GM19043 (cell line): ENCODE measurements around the gene GPR152.
"Not testable (repeated sequence)": the region's sequence is repeated elsewhere in the genome, so short reads cannot be mapped to it uniquely, and the experiment has no call there.

Experiments used
- ATAC-seq: cut with Tn5 transposase; IDR thresholded peaks from one replicate; pipeline ENCODE4 v1.9.1; 2021; ENCODE audit warnings: low read depth; ENCODE audit not compliant: unreplicated experiment

The GPR152 gene

DNA sequence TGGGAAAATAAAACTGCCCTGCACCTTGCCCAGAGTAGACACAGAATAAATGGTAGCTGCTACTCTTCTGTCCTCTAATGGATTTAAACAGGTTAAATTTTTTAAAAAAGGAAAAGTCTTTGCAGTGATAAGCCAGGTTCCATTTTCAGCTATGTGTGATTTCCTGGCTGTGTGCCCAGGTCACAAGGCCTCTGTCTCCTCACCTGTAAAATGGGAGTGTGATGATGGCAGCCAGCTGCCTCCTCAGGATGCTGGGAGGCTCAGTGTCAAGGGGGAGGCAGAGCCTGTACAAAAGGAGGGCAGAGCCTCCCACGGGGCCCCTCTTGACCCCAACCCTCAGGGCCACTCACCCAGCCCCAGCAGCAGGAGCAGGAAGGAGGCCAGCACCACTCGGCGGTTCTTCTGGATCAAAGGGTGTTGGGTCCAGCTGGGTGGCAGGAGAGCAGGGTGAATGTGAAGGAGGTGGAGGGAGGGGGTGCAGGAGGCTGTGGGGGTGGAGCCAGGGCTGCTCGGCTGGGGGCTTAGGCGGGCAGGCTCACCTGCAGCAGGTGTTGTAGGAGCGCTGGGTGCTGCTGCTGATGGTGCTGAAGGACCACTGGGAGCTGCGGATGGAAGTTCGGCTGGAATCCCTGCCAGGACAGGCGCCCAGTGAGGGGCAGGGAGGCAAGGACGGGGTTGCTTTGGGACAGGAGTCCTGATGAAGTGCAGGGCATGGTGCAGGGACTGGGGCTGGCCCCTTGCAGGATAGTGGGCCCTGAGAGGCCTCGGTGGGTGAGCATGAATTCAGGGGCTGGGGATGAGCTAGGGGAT is 14.6 kb upstream of the GPR152 start:
- ATAC-seq, result no peak

DNA sequence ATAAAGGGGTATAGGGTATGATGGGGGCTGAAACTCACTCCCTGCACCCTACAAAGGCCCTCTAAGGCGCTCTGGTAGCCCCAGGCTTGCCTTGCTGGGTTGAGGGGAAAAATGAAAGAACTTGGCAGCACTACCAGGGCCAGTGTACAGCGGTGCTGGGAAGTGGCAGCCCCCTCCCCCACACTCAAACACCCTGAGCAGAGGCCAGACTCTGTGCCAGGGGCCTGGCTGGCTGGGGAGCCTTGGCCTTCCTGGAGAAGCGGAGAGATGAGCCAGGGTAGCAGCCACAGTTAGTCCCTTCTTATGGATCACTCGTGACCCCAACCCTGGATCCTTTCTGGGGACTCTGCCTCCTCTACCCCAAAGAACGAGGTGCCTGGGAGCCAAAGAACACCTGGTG is 13.8 kb upstream of the GPR152 start:
- no peak for ATAC-seq

DNA sequence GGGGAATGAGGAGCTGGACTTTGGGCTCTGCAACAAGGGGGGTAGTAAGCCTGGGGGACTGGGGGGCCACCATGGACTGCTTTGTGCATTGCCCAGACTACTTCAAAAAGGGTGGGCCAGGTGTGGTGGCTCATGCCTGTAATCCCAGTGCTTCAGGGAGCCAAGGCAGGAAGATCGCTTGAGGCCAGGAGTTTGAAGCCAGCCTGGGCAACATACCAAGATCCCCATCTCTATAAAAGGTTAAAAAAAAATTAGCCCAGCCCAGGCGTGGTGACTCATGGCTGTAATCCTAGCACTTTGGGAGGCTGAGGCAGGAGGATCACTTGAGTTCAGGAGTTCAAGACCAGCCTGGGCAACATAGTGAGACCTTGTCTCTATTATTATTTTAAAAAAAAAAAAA is 13.0 kb upstream of the GPR152 start:
- ATAC-seq, result not testable (repeated sequence)

DNA sequence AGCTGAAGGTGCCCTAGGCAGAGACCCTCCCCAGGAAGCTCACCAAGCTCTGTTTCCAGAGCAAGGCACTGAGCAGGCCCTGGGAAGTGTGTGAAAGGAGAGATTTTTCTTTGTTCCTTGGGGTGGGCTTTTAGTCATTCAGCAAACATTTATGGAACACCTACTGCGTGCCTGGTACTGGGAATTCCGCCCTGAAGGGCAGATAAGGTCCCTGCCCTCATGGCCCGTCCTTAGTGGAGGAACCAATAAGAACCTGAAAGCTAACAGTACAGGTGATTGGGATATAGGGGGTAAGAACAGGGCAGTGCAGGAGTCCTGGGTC is 12.6 kb upstream of the GPR152 start:
- ATAC-seq, result no peak

DNA sequence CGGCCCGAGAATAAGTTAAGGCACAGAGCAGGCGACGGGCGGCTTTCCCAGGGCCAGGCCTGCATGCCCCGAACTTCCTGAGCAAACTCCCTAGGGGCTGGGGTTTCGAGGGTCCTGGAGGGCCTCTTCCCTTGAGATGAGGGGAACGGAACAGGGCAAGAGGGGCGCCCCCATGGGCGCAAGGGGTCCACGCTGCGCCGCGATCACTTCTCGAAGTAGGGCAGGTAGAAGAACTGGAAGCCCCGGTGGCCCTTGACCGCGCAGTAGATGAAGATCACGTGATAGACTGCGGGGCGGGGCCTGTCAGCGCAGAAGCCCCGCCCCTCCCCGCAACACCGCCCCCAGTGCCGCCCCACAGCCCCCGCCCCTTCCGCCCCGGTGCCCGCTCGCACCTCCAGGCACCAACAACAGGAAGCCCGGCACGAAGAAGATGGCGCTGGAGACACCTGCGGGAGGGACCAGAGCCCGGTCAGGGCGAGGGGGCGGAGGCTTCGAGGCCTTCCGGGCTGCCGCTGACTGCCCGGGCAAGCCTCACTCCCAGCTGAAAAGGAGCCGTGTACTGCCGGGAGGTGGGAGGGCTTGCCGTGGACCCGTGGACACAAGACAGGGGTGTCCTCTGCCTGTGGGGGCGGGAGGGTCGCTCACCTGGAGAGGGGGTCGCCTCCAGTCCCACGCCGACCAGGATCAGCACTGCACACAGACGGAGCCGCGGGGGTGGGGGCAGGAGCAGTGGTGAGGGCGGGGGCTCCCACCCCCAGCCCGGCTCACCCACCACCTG is 12.1 kb upstream of the GPR152 start:
- no peak for ATAC-seq

DNA sequence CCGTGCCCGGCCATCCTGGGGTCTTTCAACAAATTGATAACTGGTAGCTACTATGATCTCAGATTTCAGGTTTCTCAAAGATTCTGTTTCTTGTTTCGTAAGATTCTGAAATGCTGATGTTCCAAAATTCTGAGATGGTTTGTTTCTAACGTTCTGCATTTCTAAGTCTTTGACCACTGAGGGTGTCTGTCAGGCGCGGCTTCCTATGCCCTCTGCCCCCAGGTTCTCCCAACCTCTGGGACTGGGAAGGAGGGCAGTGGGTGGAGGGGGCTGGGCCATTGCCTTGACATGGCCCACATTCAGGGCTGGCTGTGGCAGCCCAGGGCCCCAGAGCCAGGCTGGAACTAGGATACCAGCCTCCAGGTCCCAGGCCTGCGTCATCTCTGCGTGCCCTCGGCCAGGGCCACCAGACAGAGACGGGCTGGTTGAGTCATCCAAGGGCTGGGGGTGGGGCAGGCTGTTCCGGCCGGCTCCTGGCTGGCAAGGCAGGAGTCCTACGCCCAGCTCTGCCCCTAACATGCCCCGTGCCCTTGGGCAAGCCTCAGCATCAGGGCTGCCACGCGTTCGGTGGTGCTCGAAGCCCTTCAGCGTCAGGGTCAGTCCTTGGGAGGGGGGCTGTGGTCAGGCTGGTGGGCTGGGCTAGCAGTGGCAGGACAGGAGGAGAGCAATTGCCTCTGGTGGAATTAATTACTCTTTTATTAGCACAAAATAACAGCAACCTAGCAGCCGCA is 11.3 kb upstream of the GPR152 start:
- ATAC-seq, result no peak

DNA sequence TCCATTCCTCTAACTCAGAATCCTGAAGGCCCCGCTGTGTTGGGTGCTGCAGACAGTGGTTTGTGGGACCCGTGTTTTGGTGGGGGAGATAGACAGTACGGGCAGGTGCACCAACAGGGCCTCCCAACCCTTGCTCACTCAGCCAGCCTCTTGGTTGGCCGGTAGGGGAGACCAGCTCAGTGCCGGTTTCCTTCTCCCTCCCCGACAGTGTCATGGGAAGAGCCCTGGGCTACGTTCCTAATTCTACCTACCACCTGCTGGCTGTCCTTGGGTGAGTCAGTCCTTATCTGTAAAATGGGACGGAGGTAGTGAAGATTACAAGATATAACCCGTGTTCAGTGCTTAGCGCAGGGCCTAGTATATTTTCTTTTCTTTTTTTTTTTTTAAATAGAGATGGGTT is 10.7 kb upstream of the GPR152 start:
- ATAC-seq, result no peak

DNA sequence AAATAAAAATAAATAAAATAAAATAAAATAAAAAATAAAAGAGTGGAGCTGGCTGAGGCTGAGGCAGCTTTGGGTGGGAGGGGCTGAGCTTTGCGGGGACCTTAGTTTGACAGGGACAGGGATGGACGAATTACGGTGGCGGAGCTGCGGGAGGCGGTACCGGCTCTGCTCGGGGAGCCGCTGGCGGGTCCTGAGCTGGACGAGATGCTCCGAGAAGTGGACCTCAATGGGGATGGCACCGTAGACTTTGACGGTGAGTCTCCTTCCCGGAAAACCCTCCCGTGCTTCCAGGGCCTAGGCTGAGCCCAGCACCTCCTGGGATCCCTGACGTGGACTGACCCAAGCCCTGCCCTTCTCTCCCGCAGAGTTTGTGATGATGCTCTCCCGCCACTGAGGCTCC is 5.7 kb upstream of the GPR152 start:
- no peak for ATAC-seq

DNA sequence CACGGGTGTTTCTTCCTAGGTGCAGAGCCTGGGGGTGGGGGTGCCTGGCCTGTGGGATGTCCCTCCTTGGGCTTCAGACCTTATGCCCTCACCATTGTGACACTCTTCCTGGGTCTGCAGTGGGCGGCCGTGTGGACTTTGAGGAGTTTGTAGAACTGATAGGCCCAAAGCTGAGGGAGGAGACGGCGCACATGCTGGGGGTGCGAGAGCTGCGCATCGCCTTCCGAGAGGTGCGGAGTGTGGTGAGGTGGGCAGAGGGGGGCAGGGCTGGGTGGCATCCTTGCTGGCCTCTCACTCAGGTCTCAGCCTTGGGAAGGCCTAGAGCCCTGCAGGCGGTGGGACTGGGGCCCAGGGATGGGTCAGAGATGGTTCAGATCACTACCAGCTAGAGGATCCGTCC is 4.9 kb upstream of the GPR152 start:
- no peak for ATAC-seq

DNA sequence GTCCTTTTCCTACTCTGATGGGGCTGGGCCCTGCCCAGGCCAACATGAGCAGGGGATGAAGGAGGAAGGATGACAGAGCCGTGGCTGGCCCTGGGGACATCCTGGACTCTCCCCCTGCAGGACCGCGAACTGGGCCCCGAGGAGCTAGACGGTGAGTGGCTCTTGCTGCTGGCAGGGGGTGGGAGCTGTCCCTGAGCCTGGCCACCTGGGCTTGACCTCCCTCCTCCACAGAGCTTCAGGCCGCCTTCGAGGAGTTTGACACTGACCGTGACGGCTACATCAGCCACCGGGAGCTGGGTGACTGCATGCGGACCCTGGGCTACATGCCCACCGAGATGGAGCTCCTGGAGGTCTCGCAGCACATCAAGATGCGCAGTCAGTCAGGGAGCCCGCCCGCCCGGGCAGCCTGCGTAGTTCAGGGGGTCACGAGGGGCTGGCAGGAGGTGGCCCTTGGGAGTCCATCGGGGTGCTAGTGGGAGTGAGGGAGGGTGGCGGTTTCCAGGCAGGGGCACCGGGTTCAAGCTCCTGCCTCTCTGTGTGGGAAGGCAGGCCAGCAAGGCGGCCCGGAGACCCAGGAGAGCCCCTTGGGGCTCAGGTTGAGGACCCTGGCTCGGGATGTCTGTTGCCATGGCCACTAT is 3.7 kb upstream of the GPR152 start:
- no peak for ATAC-seq

DNA sequence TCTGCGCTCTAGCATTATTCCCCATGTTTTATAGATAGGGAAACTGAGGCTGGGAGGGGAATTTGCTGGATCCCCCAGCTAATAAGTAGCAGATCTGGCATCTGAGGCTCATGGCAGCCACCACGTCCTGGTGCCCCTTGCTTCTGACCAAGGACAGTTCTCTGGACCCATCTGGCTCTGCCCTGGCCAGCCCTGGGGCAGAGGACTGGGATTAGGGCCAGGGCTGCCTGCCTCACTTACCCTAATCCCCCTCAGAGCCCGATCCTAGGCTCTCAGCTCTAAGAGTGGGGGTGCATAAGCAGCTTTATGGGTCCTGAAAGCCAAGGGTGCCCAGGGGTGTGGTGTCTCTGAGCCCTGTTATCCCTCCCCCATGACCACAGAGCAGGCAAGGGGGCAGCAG is 2.5 kb upstream of the GPR152 start, which contains the start of gene CABP4:
TSS of gene CABP4 (plus strand) at position 301 of the 400 bp plus-strand sequence. CDS start at position 371, 70 bp downstream.
- ATAC-seq, result no peak

DNA sequence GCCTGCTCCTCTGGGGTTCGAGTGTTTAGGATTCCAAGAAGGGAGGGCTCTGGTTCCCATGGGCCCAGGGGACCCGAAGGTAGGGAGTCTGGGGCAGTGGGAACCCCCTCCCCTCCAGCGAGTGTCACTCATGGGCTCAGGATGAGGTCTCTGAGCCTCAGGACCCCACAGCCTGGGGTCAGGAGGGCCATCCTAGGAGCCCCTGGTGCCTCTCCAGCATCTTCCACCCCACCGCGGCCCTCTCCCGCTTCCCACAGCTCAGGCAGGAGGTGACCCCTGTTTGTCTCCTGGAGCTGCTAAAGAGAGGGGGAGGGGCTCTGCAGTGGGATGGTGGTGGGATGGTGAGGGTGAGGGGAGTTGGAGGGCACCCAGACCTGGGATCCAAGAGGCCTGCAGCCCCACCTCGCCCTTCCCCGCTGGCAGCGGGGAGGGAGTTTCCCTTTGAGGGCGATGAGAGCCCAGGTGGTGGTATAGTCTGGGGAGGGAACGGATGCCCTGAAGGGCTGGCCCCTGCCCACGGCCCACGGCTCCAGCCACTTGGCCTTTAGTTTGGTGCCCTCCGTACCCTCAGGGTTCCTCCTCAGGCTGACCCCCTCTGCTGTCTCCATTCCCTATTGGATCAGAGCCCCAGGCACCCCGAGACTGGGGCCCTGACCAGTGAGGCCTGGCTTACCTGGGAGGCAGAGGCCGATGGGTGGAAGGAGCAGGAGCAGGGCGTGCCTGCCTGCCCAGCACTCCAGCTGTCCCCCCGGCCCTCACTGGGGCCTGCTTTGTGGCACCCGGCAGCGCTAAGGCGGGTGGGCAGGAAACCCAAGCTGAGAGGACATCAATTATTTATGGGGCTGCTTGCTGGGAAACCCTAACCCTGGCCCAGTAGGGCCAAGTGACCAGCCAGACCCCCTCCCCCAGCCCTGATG is 1.5 kb upstream of the GPR152 start:
- no peak for ATAC-seq

DNA sequence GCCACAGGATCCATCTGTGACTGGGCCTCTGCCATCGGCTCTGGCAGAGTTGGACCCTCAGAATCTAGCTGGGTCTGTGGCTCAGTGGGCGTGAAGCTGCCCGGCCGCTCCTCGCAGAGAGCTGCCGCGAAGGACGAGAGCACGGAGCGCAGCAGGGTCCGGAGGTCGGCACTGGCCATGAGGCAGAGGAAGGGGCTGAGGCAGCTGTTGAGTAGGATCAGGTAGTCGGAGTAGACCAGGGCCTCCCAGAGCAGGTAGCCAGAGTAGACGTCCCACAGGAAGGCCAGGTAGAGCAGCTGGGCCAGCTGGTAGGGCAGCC is 912 bp downstream of the GPR152 start:
- ATAC-seq, result no peak

DNA sequence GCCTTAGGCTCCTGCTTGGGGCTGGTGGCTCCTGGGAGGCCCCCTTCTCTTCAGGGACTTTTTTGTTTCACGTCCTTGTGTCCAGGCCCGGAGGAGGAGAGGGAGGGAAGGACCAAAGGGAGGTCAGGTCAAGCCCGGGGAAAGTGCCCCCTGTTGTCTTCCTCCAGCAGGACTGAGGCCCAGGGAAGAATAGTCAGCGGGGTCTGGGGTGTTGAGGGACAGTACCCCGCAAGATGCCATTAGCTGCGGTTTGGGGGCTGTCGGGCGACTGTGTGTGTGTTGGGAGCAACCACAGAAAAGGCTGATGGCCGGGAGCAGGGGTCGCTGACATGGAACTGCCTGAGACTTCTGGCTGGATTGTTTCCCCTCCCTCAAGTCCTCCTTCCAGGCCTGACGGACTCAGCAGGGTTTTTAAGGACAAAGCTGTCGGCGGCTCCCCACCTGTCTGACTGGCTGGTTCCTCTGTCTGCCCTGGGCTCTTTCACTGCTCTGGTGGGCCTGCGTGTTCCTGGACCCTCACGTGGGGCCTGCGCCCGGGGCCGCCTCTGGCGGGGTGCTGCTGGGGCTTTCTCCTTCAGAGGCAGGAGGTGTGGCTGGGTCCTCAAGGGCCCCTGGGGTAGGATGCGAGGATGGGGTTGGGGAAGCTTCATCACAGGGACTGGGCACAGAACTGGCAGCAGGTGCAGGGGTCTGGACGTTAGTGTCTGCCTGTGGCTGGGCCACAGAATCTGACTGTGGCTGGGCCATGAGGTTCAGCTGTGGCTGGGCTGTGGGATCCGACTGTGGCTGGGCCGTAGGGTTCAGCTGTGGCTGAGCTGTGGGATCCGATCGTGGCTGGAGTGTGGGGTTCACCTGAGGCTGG is 1.5 kb downstream of the GPR152 start:
- ATAC-seq, result no peak

DNA sequence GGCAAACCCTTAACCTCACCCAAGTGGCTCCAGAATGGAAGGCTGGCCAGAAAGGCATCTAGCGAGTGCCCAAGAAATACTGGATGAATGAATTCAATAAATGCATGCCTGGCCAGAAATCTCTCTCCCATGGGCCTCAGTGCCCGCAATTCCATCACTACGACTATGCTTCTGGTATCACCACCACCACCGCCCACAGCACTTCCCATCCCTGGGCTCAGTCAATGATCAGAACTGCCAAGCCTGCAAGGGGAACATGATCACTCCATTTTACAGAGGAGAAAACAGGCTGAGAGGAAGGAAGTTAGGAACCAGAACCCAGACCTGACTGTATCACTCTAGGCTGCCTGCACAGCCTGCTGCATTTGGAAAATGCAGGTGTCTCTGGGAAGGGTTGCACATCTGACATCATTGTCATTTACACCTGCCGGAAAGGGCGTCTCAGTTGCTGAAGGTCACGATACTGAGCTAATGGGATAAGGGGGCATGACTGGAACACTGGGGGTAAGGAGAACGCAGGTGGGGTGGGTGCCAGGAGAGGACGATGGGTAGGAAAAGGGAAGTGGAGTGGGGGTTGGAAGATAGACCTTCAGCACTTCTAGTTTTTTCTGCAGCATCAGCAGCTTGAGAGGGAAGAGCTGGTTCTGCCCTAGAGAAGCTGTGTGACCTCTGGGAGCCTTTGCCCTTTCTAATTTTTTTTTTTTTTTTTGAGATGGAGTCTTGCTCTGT is 3.2 kb downstream of the GPR152 start:
- no peak for ATAC-seq

DNA sequence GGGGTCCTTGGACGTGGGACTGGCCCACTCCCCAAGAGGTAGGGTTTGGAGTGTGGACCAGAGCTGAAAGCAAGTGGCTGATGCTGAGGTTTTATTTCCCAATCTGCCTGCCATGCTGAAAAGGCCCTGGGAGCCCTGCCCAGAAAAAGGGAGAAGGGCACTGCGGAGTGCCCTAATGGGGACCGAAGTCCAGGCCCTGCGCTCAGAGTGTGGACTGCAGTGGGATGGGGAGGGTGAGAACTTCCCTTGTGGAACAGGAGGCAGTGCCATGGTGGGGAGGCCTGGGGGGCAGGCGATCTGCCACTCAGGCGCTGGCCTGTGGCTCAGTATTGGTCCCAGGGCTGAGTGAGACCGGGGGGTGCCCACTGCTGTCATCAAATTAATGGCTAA is 4.3 kb downstream of the GPR152 start:
- no peak for ATAC-seq

DNA sequence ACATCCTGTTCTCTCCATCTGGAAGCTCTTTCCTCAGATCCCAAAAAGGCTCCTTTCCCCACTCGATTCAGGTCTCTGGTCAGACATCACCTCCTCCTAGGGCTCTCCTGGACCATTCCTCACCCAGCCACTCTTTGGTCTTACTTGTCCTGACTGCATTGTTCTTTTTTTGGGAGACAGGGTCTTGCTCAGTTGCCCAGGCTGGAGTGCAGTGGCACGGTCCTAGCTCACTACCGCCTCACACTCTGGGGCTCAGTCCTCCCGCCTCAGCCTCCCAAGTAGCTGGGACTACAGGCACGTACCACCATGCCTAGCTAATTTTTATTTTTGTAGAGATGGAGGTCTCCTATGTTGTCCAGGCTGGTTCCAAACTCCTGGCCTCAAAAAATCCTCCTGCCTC is 7.0 kb downstream of the GPR152 start:
- ATAC-seq, result no peak
